ENCODE results near the gene PTBP1. TPM values are rescaled to one million over a fixed set of nuclear protein-coding genes. Genes with fewer than 3 reads are reported as not detected.

The PTBP1 gene
- total and polyA plus RNA-seq, 9 of the 15 experiments (the other 6 are each of a cell fraction or from before 2014, with no cell fraction given) = 14.0 to 759 (median 234) TPM

DNA sequence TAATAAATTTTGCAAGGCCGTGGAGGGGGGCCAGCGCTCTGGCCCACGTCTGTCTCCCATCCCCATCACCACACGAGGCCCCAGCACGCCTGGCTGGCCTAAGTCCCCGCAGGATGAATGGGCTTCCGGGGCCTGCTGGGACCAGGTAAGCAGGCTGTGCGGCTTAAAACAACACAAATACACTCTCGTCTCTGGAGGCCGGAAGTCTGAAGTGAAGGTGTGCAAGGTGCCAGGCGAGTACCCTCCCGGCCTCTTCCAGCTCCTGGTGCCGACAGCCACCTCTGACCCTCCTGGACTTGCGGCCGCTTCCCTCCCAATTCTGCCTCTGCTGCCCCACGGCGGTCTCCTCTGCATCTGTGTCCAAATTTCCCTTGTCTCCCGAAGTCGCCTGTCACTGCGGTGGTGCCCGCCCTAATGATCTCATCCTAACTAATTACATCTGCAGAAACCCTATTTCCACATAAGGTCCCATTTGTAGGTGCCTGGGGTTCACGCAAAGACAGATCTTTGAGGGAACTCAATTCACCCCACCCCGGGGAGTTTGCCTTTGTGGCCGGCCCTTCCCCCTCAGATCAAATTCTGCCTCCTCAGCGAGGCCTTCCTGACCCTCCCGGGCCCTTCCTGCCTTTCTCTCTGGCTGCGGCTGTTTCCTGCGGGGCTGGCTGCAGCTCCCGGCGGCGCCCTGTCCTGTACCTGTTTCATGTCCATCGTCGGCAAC, 8.1 kb upstream of the PTBP1 start (continued):
- TF ChIP-seq ZFP1 (CRISPR knock-in tag; IDR thresholded peaks at IDR 0.05) (no peak), SUPT5H (IDR thresholded peaks at IDR 0.05) (peak; percentile 36; the same call in 1 of the 2 replicates), CXXC5 (CRISPR knock-in tag; IDR thresholded peaks at IDR 0.05) (peak; percentile 51; the same call in 1 of the 2 replicates), SIN3B (IDR thresholded peaks at IDR 0.05; ENCODE audit: low read depth) (no peak), NR2C1 (IDR thresholded peaks at IDR 0.05) (peak; percentile 54), NR2C1 (tag; IDR thresholded peaks at IDR 0.05) (peak; percentile 71), STAT5B (CRISPR knock-in tag; IDR thresholded peaks at IDR 0.05) (no peak), SMAD4 (CRISPR knock-in tag; conservative IDR thresholded peaks at IDR 0.05) (peak; percentile 30; the same call in 1 of the 2 replicates), SMARCA4 (IDR thresholded peaks at IDR 0.05) (0 out of 2 replicates have a peak, but pooled peaks have one; percentile 23), NFATC3 (IDR thresholded peaks at IDR 0.05) (no peak), CEBPB (tag; IDR thresholded peaks at IDR 0.05) (0 out of 2 replicates have a peak, but pooled peaks have one; percentile 6), EP400 (IDR thresholded peaks at IDR 0.05) (peak; percentile 38; the same call in 1 of the 2 replicates), HOXB6 (CRISPR knock-in tag; IDR thresholded peaks at IDR 0.05; ENCODE audit: borderline replicate concordance) (no peak), GATAD2A (IDR thresholded peaks at IDR 0.05) (no peak), ZKSCAN8 (CRISPR knock-in tag; IDR thresholded peaks at IDR 0.05) (no peak)
- TF ChIP-seq, protein P1, sequence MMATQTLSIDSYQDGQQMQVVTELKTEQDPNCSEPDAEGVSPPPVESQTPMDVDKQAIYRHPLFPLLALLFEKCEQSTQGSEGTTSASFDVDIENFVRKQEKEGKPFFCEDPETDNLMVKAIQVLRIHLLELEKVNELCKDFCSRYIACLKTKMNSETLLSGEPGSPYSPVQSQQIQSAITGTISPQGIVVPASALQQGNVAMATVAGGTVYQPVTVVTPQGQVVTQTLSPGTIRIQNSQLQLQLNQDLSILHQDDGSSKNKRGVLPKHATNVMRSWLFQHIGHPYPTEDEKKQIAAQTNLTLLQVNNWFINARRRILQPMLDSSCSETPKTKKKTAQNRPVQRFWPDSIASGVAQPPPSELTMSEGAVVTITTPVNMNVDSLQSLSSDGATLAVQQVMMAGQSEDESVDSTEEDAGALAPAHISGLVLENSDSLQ (IDR thresholded peaks at IDR 0.05) = peak; percentile 64
- TF ChIP-seq, protein P2, sequence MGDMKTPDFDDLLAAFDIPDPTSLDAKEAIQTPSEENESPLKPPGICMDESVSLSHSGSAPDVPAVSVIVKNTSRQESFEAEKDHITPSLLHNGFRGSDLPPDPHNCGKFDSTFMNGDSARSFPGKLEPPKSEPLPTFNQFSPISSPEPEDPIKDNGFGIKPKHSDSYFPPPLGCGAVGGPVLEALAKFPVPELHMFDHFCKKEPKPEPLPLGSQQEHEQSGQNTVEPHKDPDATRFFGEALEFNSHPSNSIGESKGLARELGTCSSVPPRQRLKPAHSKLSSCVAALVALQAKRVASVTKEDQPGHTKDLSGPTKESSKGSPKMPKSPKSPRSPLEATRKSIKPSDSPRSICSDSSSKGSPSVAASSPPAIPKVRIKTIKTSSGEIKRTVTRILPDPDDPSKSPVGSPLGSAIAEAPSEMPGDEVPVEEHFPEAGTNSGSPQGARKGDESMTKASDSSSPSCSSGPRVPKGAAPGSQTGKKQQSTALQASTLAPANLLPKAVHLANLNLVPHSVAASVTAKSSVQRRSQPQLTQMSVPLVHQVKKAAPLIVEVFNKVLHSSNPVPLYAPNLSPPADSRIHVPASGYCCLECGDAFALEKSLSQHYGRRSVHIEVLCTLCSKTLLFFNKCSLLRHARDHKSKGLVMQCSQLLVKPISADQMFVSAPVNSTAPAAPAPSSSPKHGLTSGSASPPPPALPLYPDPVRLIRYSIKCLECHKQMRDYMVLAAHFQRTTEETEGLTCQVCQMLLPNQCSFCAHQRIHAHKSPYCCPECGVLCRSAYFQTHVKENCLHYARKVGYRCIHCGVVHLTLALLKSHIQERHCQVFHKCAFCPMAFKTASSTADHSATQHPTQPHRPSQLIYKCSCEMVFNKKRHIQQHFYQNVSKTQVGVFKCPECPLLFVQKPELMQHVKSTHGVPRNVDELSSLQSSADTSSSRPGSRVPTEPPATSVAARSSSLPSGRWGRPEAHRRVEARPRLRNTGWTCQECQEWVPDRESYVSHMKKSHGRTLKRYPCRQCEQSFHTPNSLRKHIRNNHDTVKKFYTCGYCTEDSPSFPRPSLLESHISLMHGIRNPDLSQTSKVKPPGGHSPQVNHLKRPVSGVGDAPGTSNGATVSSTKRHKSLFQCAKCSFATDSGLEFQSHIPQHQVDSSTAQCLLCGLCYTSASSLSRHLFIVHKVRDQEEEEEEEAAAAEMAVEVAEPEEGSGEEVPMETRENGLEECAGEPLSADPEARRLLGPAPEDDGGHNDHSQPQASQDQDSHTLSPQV (IDR thresholded peaks at IDR 0.05) = peak; percentile 80
- TF ChIP-seq, protein P3, sequence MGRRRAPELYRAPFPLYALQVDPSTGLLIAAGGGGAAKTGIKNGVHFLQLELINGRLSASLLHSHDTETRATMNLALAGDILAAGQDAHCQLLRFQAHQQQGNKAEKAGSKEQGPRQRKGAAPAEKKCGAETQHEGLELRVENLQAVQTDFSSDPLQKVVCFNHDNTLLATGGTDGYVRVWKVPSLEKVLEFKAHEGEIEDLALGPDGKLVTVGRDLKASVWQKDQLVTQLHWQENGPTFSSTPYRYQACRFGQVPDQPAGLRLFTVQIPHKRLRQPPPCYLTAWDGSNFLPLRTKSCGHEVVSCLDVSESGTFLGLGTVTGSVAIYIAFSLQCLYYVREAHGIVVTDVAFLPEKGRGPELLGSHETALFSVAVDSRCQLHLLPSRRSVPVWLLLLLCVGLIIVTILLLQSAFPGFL (CRISPR knock-in tag; IDR thresholded peaks at IDR 0.05) = no peak
- TF ChIP-seq, protein P4, sequence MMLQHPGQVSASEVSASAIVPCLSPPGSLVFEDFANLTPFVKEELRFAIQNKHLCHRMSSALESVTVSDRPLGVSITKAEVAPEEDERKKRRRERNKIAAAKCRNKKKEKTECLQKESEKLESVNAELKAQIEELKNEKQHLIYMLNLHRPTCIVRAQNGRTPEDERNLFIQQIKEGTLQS (IDR thresholded peaks at IDR 0.05) = peak; percentile 83
- TF ChIP-seq, protein P4 (CRISPR knock-in tag; conservative IDR thresholded peaks at IDR 0.05) = 0 out of 2 replicates have a peak, but pooled peaks have one; percentile 53
- TF ChIP-seq, protein P5, sequence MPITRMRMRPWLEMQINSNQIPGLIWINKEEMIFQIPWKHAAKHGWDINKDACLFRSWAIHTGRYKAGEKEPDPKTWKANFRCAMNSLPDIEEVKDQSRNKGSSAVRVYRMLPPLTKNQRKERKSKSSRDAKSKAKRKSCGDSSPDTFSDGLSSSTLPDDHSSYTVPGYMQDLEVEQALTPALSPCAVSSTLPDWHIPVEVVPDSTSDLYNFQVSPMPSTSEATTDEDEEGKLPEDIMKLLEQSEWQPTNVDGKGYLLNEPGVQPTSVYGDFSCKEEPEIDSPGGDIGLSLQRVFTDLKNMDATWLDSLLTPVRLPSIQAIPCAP (CRISPR knock-in tag; IDR thresholded peaks at IDR 0.05; ENCODE audit: borderline replicate concordance) = no peak

Measured in K562 (cell line).